Inflammatory macrophage treated with lipopolysaccharide for 4 hours (primary cell): ENCODE results near the gene IRGQ.
"Not testable (repeated sequence)": the region's sequence is repeated elsewhere in the genome, so short reads cannot be mapped to it uniquely, and the experiment has no call there.

ENCODE experiments used
- DNase-seq: peaks from one replicate; pipeline ENCODE4 v3.0.0-alpha.2; 2020

The IRGQ gene

GRCh38 chr19:43569657-43570056 lies 26.3 kb downstream of the IRGQ start:
- DNase-seq: no peak

GRCh38 chr19:43564800-43565199 lies 31.1 kb downstream of the IRGQ start:
- no peak for DNase-seq

- DNase-seq: no peak
Measured at GRCh38 chr19:43563816-43564457, 32.0 kb downstream of the IRGQ start.

GRCh38 chr19:43562698-43563241 lies 33.2 kb downstream of the IRGQ start:
- peak; percentile 86 for DNase-seq

GRCh38 chr19:43562226-43562697 lies 33.7 kb downstream of the IRGQ start:
- DNase-seq: peak; percentile 42

- no peak for DNase-seq
Measured at GRCh38 chr19:43561139-43561970, 34.6 kb downstream of the IRGQ start.

GRCh38 chr19:43560687-43561086 lies 35.2 kb downstream of the IRGQ start:
- peak; percentile 32 for DNase-seq

GRCh38 chr19:43555185-43555770 lies 40.7 kb downstream of the IRGQ start:
- peak; percentile 77 for DNase-seq

GRCh38 chr19:43554317-43554895 lies 41.5 kb downstream of the IRGQ start:
- no peak for DNase-seq

- no peak for DNase-seq
Measured at GRCh38 chr19:43553656-43554055, 42.3 kb downstream of the IRGQ start.

GRCh38 chr19:43552616-43553015 lies 43.3 kb downstream of the IRGQ start:
- DNase-seq: no peak

GRCh38 chr19:43552198-43552450 lies 43.8 kb downstream of the IRGQ start:
- no peak for DNase-seq

- DNase-seq: no peak
Measured at GRCh38 chr19:43551399-43552197, 44.3 kb downstream of the IRGQ start.

- DNase-seq: no peak
Measured at GRCh38 chr19:43548706-43549105, 47.2 kb downstream of the IRGQ start.

- not testable (repeated sequence) for DNase-seq
Measured at GRCh38 chr19:43547926-43548325, 48.0 kb downstream of the IRGQ start.

- DNase-seq: no peak
Measured at GRCh38 chr19:43546581-43546980, 49.4 kb downstream of the IRGQ start.

GRCh38 chr19:43545981-43546380 lies 50.0 kb downstream of the IRGQ start:
- DNase-seq: no peak

GRCh38 chr19:43545276-43545675 lies 50.7 kb downstream of the IRGQ start:
- no peak for DNase-seq

GRCh38 chr19:43544077-43544476 lies 51.9 kb downstream of the IRGQ start:
- no peak for DNase-seq

GRCh38 chr19:43541920-43542650 lies 53.8 kb downstream of the IRGQ start:
- no peak for DNase-seq

- DNase-seq: no peak
Measured at GRCh38 chr19:43540381-43540780, 55.6 kb downstream of the IRGQ start.

GRCh38 chr19:43538922-43539321 lies 57.0 kb downstream of the IRGQ start:
- DNase-seq: no peak
